ENCODE results near the gene RTN4.

DNA sequence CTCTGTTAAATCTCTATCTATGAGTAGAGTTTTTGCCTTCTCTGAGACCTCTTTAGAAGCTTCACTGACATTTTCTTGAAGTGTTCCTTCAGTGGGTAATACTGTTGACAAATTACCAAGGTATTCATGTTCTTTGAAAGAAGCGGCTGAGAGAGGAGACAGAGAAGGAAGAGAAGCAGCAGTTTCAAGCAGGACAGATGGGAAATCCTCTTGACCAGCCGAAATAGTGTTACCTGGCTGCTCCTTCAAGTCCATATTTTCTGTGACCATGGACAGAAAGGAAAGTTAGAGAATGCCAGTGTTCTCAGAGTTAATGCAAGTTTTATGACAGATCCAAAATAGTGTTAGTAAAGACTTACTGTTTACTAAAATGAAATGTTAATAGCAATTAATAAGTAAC lies 23.0 kb downstream of the RTN4 start:
- TF ChIP-seq, protein P1, sequence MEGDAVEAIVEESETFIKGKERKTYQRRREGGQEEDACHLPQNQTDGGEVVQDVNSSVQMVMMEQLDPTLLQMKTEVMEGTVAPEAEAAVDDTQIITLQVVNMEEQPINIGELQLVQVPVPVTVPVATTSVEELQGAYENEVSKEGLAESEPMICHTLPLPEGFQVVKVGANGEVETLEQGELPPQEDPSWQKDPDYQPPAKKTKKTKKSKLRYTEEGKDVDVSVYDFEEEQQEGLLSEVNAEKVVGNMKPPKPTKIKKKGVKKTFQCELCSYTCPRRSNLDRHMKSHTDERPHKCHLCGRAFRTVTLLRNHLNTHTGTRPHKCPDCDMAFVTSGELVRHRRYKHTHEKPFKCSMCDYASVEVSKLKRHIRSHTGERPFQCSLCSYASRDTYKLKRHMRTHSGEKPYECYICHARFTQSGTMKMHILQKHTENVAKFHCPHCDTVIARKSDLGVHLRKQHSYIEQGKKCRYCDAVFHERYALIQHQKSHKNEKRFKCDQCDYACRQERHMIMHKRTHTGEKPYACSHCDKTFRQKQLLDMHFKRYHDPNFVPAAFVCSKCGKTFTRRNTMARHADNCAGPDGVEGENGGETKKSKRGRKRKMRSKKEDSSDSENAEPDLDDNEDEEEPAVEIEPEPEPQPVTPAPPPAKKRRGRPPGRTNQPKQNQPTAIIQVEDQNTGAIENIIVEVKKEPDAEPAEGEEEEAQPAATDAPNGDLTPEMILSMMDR (IDR thresholded peaks at IDR 0.05), result no peak
- no peak for TF ChIP-seq POLR2A (IDR thresholded peaks at IDR 0.05)
